Kidney epithelial cell (primary cell): ENCODE data around the gene FOXL2. TPM values are rescaled to one million over a fixed set of nuclear protein-coding genes. Genes with fewer than 3 reads are reported as not detected.

Source experiments
- DNase-seq: peaks from one replicate; pipeline ENCODE4 v3.0.0-alpha.2; 2010; ENCODE audit warnings: low read depth
- H3K27me3 ChIP-seq: 2 replicates; pipeline ENCODE4 v1.6.0; 2011; ENCODE audit warnings: low read length; ENCODE audit not compliant: control insufficient read depth, insufficient read depth
- H3K36me3 ChIP-seq: 2 replicates; pipeline ENCODE4 v1.5.1; 2011; ENCODE audit warnings: low read length; ENCODE audit not compliant: control insufficient read depth, insufficient read depth
- H3K4me3 ChIP-seq: 2 replicates; pipeline ENCODE4 v1.5.1; 2011; ENCODE audit warnings: low read depth, mild to moderate bottlenecking, control low read depth, low read length
- total RNA-seq: library from RNA; depleted of rRNA; stranded (reverse); fragments of >200 nt; gene quantifications from 2 replicates; pipeline ENCODE4 v1.2.3, GENCODE V29; 2015
- TF ChIP-seq, protein P1 (sequence below): IDR thresholded peaks from 2 replicates; pipeline ENCODE4 v1.5.1; 2011; ENCODE audit warnings: mild to moderate bottlenecking, moderate library complexity, low read length, control low read depth, inconsistent platforms; ENCODE audit not compliant: insufficient read depth, poor library complexity, severe bottlenecking

FOXL2 gene
- total RNA-seq, 1 donor from 2014 or later: 0.54 TPM

DNA sequence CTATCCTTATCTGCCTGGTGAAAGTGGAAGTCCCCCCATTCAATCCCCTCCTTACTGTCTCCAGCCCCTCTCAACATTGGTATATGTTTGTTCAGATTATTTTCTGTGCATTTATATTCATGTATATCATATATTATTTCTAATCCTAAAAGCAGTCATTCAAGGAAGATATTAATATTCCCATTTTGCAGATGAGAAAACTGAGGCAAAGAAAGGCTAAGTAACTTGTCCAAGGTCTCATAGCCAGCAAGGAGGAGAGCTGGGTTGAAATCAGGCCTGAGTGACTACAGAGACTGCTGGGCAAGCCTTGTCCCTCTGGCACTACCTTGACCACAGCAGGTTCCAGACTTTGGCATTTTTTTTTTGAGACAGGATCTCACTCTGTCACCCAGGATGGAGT lies 29.1 kb upstream of the FOXL2 start:
- DNase-seq: no peak
- Histone ChIP-seq H3K27me3 (no peaks in the 10 kb centered on the region), H3K36me3 (no peaks in the 10 kb centered on the region), H3K4me3 (no peak overlapping the region)
- TF ChIP-seq, protein P1, sequence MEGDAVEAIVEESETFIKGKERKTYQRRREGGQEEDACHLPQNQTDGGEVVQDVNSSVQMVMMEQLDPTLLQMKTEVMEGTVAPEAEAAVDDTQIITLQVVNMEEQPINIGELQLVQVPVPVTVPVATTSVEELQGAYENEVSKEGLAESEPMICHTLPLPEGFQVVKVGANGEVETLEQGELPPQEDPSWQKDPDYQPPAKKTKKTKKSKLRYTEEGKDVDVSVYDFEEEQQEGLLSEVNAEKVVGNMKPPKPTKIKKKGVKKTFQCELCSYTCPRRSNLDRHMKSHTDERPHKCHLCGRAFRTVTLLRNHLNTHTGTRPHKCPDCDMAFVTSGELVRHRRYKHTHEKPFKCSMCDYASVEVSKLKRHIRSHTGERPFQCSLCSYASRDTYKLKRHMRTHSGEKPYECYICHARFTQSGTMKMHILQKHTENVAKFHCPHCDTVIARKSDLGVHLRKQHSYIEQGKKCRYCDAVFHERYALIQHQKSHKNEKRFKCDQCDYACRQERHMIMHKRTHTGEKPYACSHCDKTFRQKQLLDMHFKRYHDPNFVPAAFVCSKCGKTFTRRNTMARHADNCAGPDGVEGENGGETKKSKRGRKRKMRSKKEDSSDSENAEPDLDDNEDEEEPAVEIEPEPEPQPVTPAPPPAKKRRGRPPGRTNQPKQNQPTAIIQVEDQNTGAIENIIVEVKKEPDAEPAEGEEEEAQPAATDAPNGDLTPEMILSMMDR: no peak

DNA sequence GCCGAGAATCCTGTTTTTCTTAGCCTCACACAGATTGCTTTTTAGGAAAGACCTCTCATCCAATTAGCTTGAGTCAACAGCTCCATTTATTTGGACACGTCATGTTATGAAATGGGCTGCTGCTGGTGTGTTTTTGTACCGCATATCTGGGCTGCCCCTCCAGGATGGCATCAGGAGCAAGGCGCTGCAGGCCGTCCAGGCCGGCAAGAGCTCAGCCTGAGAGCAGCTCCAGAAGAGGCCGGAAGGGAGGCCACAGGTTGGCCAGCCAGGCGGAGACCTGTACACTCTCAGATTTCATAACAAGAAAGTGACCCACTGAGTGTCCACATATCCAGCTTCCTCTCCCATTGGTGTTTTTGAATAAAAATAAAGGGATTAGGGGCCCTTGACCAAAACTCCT lies 28.4 kb upstream of the FOXL2 start:
- TF ChIP-seq, protein P1: no peak
- no peak for DNase-seq
- Histone ChIP-seq H3K36me3 (no peaks in the 10 kb centered on the region), H3K27me3 (no peaks in the 10 kb centered on the region), H3K4me3 (no peak overlapping the region)

DNA sequence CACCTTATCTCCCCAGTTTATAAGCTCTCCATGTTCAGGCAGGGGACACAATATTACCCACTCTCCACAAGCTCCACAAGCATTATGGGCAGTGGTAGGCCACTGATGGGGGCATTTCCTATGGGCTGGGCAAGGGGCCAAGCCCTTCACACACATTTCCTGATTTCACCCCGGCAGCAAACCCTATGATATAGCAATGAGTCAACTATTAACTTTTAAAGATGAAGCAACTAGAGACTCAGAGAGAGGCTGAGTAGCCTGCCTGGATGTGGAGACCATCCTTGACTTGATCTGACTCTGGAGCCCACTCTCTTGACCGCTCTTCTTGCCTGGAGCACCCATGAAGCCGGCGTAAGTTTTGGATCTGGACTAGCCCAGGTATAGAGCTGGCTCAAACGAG lies 27.5 kb upstream of the FOXL2 start:
- Histone ChIP-seq H3K4me3 (no peak overlapping the region), H3K36me3 (no peaks in the 10 kb centered on the region), H3K27me3 (no peaks in the 10 kb centered on the region)
- TF ChIP-seq, protein P1: no peak
- DNase-seq: no peak

DNA sequence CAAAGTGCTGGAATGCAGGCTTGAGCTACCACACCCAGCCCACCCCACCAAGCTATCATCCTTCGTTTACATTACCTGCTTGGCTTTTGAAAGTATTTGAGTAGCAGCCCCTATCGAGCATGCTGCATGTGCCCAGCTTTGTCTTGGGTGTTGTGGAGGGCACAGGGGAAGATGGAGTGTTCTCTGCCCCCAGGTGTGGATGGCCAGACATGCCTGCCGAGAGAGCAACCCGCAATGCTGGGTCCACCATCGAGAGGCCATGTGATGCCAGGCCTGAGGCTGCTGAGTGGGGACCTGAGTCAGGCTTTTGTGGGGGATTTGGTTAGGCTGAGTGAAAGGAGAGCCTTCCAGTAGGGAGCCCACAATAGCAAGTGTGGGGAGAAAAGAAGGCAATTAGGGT lies 26.0 kb upstream of the FOXL2 start:
- DNase-seq: no peak
- TF ChIP-seq, protein P1: no peak
- H3K36me3 ChIP-seq: no peaks in the 10 kb centered on the region
- H3K27me3 ChIP-seq: no peaks in the 10 kb centered on the region
- H3K4me3 ChIP-seq: no peak overlapping the region

DNA sequence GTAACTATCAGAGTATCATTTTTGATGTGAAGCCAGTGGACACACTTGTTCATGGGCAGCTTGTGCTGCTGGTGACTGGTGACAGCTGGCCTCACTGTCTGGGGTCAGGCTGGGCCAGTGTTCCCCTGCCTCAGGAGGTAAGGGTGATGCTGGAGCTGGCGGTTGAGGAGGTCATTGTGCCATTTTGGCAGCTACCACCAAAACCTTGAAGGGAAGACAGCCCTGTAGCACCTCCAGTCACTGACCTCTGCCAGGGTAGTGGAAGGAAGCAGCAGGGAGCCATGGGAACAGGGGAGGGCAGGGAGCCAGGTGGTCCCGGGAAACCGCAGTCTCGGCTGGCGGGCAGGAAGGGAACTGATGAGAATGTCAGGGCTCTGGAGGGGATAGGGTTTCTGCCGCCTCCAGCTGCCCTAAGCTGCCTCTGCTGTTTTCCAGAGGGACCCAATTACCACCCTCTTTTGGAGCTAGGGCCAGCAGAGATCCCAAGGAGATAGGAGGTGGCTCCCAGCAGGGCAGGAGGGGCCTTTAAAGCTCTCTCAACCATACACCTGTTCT lies 24.9 kb upstream of the FOXL2 start:
- no peaks in the 10 kb centered on the region for H3K36me3 ChIP-seq
- no peak overlapping the region for H3K4me3 ChIP-seq
- no peaks in the 10 kb centered on the region for H3K27me3 ChIP-seq
- no peak for DNase-seq
- TF ChIP-seq, protein P1: no peak

DNA sequence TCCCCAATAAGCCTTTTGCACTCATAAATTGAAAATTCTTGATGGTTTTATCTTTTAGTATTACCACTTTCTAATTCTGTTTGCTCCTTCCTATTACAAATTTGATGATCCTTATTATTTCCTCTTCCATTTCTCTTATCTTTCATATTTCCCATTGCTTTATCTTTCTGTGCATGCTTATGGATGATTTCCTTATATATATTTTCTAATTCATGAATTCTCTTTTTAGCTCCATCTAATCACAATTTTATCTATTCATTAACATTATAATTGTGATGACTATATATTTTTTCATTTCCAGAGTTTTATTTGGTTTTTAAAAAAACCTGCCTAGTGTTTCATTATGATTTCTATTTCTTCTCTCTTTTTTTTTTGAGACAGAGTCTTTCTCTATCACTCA lies 18.0 kb upstream of the FOXL2 start:
- no peak overlapping the region for H3K4me3 ChIP-seq
- TF ChIP-seq, protein P1: no peak
- peaks cover 11% of the 10 kb centered on the region for H3K27me3 ChIP-seq
- DNase-seq: no peak
- no peaks in the 10 kb centered on the region for H3K36me3 ChIP-seq
